HUDEP-2 (cell line): ENCODE measurements around the gene PPBP.
"Not testable (repeated sequence)": the region's sequence is repeated elsewhere in the genome, so short reads cannot be mapped to it uniquely, and the experiment has no call there.

Experiments
- DNase-seq, 76 experiments: peaks; one replicate each; lab custom pipeline; 2025; ENCODE audit not compliant: unreplicated experiment in 76 of 76; lab: John Stamatoyannopoulos, UW

Gene PPBP

DNA sequence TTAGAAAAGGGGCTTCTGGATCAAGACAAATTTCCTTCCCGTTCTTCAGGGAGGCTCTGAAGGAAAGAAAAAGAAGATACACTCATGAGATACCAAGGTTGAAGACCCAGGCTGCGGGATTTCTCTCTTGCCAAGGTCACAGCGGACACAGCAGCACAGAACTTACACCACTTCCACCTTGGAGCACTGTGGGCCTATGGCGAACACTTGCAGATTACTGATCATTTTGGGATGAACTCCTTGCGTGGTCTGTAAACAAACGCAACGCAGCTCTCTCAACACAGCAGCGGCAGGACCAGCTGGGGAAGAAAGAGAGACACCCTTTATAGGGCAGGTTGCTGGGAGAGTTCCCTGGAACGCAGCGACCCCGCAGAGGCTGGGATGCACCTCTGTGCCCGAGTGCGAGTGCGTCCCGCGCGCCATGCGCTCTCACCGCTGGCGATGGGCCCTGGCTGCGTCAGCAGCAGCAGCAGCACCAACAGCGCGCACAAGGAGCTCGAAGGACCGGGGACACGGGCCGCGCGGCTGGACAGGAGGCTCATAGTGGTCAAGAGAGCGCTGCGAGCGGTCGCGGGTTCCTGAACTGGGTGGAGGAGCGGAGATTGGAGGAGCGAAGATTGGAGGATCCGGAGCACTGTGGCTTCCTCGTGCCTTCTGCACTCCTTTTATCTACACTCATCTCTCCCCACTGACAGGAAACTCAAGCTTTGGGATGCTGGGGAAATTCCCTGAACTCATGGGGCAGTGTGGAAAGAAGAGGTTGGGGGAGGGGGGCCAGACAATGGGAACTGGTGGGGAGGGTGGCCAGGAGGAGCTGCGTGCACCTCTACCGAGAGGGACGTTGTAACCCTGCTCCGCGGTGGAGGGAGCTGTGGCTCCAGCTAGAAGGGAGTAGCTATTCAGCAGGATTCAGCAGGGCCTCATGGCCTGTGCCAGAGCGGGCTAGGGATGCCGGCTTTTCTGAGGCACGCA, 10.3 kb upstream of the PPBP start, which contains the start of gene CXCL5:
Gene CXCL5, minus strand, starts transcription at position 638 of the 972 bp plus-strand sequence. Its CDS starts 96 bp downstream, at position 542.
- no peak for DNase-seq

DNA sequence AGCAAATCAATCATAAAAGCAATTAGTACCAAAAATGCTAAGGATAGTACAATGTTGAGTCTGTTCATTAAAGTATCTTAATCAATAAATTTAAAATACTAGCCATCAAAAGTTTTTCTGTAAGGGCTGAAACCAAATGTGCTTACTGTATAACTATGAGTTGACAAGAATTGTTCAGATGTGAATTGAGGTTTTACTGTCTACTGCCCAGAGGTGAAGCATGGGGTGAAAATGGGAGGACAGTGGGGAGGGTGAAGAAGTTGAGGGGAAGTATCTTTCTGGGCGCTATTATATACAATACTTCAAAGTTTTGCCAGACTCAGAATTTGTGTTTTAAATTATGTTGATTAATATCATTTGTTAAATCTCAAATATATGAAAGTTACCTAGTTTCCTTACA, 4.1 kb upstream of the PPBP start:
- no peak for DNase-seq

DNA sequence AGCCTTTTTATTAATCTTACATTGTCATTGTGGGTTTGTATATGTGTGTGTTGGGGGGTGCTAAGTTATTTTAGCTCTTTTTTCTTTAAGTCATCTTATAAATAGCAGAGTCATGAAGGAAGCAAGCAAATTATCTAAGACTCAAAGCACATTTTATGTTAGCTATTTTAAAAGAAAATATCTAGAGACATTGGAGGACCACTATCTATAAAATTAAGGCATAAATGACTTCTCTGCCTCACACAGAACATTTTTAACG, 3.7 kb upstream of the PPBP start:
- no peak for DNase-seq

DNA sequence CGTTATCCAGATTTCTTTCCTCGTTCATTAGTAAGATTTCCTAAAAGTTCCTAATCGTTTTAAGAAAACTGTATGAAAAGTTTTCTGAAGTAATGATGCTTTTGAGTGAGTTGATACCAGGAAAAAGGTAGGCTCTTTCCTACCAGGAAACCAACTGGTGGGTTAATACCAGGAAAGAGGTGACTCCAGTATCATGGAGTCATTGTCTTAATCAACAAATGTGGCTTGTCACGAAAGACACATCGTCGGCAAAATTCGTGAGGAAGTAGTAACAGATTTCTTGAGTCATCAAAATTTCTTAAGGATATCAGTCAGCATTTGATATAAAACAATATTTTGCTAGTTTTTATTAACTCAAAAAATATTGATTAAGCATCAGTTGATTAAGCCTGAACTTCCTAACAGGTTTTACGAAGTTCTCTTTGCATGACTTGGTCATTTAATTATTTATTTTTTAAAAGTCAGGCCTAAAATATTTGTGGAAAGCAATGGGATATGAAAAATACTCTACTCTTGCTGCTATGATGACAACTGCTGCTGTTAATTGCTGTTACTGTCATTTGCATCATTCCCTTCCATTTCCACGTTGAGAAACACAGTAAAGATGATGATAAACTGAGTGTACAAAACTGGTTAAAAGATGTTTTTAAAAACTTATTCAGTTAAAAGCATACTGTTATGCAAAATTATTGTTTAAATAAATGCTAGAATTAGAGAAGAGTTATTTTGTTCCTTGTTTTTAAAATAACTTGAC, 3.2 kb upstream of the PPBP start:
- no peak for DNase-seq

DNA sequence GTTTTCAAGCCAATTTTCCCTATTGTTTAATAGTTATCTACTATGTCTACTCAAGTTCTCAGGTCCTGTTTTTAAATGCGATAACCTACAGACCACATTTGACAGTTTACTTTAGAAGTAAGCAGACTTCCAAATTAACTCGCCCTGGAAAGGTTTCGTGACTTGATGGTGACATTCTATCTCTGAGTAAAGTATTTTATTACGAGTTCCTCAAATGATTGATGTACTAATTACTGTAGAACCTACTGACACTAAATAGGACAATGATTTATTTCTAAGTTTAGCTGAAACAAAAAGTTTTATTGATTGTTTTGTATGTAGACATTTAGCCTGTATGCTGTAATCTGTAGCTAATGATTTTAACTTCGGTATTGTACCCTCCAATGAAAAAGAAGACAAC, 1.9 kb upstream of the PPBP start:
- no peak for DNase-seq

DNA sequence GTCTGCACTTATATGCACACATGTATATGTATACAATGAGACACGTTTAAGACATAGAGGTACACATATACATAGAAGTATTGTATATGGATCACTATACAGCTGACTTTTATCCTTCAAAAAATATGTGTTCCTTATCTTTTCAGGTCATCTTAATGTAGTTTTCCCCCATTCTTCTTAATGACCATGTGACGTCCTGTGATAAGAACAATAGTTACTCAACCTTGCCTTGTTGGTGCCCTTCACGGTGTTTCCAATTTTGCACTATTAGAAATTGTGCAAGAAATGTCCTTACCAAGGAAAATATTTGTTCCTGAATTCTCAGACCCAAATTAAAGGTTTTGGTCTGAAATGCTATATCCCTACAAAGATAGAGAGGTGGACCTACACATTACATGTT, 1.0 kb upstream of the PPBP start:
- DNase-seq, result no peak

DNA sequence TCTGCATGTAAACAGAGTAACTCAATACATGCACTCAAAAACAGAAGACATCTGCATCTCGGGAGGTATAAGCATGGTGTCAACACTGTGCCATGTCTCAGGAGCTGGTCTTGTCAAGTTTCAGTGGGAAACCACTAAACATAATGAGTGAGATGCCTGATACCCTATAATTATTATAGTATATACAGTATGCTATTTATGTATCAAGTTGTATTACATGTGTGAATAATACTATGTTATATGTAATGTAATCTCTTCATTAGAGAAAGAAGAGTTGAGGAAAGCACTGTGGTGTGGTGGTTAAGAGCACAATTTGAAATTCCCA, 2.5 kb downstream of the PPBP start:
- no peak for DNase-seq

DNA sequence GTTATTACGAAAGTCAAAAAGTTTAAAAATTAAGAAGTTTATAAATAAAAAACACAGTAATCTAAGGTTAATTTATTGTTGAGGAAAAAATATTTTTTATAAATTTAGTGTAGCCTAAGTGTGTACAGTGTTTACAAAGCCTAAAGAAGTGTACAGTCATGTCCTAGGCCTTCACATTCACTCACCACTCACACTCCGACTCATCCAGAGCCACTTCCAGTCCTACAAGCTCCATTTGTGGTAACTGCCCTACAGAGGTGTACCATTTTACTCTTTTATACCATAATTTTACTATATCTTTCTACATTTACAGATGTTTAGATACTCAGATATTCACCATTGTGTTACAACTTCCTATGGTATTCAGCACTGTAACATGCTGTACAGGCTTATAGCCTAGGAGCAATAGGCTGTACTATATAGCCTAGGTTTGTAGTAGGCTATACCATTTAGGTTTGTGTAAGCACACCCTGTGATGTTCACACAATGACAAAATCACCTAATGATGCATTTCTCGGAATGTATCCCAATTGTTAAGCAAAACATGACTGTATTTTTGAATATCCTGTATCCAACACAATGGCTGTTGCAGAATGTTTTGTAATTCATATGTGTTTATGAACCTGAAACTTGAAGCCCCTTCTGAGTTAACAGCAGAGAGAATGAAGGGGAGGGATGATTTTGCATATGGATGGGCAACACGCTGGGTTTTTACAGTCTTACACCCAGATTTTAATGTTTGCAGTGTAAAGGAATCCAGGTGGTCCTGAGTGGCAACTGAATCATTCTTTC, 3.1 kb downstream of the PPBP start:
- no peak for DNase-seq

DNA sequence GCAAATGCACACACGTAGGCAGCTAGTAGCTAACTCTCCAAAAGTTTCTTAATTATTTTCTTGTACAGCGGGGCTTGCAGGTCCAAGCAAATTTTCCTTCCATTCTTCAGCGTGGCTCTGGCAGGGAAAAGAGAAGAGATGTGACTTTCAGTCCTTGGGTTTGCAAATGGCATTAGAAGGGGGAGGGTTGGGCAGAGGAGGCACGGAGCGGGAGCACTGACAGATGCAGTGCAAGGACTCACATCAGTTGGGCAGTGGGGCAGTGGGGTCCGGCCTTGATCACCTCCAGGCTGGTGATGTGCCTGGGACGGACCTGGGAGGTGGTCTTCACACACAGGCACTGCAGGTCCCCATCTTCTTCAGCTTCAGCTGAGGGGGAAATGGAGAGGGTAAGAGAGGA, 6.8 kb downstream of the PPBP start:
- DNase-seq, result not testable (repeated sequence)

DNA sequence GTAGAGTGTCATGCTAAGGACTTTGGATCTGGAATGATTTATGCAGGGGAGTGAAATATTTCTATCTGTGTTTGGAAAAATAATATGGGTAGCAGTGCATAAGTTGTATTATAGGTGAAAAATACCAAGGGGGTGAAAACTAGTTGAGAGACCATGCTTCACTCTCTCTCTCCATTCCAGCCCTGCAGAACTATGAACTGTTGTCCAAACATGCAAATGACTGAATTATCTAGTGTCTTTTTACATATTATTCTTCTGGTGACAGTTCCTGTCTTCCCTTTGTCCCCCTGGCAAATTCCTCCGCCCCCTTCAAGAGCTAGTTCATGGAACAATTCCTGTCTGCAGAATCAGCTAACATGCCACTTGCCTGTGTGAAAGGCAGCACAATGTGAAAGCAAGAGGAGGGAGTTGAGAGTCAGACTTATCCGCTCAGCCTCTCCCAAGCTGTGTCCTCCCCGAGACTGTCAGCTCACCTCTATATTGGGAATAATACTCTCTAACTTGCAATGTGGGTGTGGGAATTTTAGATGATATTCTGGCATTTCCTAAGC, 8.5 kb downstream of the PPBP start:
- no peak for DNase-seq

DNA sequence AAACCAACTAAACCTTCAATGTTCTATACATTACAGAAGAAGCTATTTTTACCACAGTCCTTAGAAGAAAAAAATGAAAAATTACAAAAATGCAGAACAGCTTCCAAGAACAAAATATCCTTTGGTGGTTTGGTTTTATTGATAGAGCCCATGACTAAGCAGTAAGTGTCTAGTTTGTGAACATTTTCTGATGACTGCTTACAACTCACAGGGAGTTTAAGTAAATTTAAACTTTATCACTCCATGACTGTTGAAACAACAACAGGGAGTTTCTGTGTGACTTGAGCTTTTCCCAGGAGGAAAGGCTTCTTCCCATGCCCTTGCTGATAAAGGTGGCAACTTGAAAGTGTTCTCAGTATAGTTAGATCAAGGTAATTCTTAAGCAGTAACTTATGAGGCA, 9.1 kb downstream of the PPBP start:
- no peak for DNase-seq

DNA sequence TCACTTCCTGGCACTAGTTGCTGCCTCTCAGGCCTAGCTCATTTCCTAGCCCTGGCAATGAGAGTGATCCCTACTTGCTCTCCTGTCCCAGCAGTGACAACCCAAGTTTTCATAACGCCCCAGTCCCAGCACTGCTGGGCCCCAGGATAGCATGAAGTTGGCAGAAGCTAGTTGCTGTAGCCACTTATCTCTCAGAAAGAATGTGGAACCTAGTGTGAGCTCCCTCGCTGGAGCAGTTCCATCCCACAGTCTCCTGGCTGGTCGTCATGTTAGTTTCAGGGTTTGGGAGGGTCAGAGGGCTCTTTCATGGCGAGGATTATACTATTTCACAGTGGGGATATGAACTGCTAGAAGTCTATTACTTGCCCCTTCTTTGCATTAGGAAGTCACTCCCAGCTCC, 11.3 kb downstream of the PPBP start:
- no peak for DNase-seq

DNA sequence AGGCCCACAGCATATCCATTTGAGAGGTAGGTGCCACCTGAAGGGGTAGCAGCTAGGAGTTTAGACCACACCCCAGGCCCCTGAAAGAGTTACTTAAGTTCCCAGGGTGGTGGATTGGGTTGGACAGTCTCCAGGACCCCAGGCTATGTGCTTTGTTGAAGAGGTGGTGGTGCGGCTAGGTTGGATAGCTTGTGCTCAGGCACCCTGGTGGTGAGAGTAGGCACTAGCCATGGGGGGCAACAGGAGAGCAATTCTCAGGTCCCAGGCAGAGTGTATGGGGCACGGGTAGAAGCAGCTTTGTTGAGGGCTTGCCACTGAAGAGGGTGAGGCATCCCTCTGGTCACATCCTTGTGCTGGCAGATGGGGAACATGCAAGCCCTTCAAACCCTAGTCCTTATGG, 11.8 kb downstream of the PPBP start:
- no peak for DNase-seq

DNA sequence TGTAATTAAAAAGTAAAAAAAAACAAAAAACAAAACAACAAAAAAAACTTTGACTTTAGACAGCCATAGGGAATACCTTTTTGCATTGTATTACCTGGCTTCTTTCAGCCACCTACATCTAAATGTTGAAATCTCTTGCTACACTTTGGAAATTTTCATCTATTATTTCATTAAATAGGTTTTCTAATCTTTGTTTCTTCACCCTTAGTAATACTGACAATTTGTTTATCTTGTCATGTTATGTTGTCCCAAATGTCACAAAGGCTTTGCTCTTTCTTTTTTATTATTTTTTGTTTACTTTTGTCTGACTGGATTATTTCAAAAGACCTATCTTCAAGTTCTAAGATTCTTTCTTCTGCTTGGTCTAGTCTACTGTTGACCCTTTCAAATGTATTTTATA, 13.6 kb downstream of the PPBP start:
- no peak for DNase-seq

DNA sequence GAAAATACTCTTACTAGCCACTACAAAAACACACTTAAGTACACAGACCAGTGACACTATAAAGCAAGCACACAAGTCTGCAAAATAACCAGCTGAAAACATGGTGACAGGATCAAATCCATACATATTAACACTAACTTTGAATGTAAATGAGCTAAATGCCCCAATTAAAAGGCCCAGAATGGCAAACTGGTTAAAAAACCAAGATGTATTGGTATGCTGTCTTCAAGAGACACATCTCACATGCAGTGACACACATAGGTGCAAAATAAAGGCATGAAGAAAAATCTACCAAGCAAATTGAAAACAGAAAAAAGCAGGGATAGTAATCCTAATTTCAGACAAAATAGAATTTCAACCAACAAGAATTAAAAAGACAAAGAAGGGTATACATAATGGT, 17.0 kb downstream of the PPBP start:
- no peak for DNase-seq

DNA sequence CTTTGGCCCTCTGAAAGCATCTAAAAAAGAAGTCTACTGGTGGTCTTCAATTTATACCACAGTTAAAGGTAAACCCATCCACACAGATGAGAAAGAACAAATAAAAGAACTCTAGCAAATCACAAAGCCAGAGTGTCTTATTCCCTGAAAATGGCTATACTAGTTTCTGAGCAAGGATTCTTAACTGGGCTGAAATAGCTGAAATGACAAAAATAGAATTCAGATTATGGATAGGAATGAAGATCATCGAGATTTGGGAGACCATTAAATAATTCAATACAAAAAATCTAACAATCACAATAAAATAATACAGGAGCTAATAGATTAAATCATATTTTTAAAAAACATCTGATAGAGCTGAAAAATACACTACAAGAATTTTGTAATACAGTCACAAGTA, 18.0 kb downstream of the PPBP start:
- no peak for DNase-seq

DNA sequence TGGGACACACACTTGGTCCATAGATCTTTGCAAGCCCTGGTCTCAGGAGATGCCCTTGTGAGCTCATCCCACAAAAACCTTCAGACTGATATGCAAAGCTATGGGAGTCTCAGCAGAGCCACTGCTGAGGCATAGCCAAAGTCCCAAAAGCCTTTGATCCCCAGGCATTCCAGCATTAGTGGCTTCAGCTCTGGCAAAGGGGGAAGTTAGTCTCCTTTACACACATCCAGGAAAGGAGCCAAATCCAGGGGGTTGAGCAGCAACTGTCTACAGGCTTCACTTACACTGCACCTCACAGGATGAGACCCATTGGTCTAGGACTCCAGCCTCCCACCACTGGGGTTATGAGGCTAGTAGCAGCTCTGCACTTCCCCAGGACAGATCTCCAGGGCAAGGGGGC, 20.1 kb downstream of the PPBP start:
- DNase-seq, result no peak

DNA sequence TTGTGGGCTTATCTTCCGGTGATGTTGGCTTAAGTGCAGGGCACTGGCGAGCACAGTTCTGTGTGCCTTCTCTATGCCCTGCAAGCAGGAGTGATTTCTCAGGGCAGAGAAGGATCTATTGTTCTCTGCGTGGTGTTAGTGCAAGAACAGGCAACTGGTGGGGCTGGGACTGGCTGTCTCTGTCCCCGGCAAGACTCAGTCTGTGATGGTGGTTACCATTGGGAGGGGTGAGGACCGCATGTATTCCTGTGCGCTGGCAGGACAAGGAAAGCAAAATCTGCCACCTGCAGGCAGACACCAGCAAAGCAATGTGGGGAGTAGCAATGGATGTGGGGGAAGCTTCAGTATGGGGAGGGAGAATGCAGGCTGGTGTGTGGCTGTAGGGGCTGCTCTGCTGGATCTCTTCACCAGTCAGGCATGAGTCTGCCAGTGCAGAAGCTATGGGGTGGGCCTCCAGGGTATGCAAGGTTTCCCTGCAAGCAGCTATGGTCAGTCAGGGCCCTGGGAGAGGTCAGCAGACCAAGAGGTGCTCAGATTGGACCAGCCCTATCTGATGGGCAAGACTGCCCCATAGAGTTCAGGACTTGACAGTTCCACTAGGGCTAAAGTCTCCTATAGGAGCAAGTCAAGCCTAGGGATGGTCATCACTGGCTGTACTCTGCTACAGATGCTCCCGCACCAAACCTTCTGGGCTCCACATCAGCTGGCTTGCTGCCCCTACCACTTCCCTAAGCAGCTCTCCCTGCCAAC, 23.0 kb downstream of the PPBP start:
- peak in 5 of 76 experiments; percentile 1 to 34 (median 2) for DNase-seq

DNA sequence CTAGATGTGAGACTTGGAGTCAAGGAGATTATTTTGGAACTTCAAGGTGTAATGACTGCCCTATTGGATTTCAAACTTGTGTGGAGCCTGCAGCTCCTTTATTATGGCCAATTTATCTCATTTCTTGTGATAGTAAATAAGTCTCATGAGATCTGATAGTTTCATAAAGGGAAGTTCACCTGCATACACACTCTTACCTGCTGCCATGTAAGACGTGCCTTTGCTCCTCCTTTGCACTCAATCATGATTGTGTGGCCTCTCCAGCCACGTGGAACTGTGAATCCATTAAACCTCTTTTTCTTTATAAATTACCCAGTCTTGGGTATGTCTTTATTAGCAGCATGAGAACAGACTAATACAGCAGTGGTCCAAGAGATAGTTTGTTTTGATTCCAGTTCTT, 25.3 kb downstream of the PPBP start:
- no peak for DNase-seq

DNA sequence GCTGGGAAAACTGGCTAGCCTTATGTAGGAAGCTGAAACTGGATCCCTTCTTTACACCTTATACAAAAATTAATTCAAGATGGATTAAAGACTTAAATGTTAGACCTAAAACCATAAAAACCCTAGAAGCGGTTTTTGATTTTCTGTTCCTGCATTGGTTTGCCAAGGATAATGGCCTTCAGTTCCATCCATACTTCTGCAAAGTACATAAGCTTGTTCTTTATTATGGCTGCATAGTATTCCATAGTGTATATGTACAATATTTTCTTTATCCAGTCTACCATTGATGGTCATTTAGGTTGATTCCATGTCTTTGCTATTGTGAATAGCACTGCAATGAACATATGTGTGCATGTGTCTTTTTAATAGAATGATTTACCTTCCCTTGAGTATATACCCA, 28.9 kb downstream of the PPBP start:
- not testable (repeated sequence) for DNase-seq
